Measurements from ENCODE around the gene KIT.

Gene KIT

DNA sequence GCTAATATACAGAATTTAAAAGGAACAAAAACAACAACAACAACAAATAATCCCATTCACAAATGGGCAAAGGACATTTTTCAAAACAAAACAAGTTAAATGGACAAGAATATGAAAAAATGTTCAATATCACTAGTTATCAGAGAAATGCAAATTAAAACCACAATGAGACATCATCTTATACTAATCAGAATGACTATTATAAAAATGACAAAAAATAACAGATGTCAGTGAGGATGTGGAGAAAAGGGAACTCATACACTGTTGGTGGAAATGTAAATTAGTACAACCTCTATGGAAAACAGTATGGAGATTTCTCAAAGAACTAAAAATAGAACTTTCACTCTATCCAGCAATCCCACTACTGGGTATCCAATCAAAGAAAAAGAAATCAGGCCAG, 92.6 kb downstream of the KIT start:
- no peak for DNase-seq (ENCODE audit: low read depth)
- TF ChIP-seq, protein P1, sequence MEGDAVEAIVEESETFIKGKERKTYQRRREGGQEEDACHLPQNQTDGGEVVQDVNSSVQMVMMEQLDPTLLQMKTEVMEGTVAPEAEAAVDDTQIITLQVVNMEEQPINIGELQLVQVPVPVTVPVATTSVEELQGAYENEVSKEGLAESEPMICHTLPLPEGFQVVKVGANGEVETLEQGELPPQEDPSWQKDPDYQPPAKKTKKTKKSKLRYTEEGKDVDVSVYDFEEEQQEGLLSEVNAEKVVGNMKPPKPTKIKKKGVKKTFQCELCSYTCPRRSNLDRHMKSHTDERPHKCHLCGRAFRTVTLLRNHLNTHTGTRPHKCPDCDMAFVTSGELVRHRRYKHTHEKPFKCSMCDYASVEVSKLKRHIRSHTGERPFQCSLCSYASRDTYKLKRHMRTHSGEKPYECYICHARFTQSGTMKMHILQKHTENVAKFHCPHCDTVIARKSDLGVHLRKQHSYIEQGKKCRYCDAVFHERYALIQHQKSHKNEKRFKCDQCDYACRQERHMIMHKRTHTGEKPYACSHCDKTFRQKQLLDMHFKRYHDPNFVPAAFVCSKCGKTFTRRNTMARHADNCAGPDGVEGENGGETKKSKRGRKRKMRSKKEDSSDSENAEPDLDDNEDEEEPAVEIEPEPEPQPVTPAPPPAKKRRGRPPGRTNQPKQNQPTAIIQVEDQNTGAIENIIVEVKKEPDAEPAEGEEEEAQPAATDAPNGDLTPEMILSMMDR (IDR thresholded peaks at IDR 0.05; ENCODE audit: low read length, missing control alignments): no peak
- H3K4me3 ChIP-seq (replicated peaks; ENCODE audit: low read depth, low read length): no peak overlapping the region

- H3K4me3 ChIP-seq (replicated peaks; ENCODE audit: low read depth, low read length): no peak overlapping the region
- TF ChIP-seq, protein P1 (IDR thresholded peaks at IDR 0.05; ENCODE audit: low read length, missing control alignments): no peak
- no peak for DNase-seq (ENCODE audit: low read depth)
Observed at GRCh38 chr4:54754394-54754793, 96.6 kb downstream of the KIT start.

DNA sequence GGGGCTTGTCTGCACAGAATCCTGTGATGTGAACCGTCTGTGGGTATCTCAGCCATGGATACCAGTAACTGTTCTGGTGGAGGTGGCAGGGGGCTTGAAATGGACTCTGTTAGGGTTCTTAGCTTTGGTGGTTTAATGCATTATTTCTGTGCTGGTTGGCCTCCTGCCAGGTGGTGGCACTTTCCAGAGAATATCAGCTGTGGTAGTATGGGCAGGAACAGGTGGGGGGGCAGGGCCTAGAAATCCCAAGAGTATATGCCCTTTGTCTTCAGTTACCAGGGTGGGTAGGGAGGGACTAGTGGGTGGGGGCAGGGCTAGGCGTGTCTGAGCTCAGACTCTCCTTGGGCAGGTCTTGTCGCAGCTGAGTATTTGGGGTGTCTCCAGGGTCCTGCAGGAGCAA, 106.7 kb downstream of the KIT start:
- H3K4me3 ChIP-seq (replicated peaks; ENCODE audit: low read depth, low read length): no peak overlapping the region
- no peak for DNase-seq (ENCODE audit: low read depth)
- TF ChIP-seq, protein P1 (IDR thresholded peaks at IDR 0.05; ENCODE audit: low read length, missing control alignments): no peak

DNA sequence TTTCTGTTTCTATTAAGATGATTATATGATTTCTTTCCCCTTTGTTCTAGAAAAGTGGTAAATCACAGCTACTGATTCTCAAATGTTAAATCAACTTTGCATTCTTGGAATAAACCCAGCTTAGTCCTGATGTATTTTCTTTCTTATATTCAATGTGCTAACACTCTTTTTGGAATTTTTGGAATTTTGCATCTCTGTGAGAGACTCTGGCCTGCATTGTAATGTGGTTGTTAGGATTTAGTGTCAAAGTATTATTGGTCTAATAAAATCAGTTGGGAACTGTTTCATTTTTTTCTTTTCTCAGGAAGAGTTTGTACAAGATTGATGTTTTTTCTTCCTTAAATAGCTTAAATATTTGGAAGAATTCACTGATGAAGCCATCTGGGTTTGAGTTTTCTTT, 109.6 kb downstream of the KIT start:
- no peak overlapping the region for H3K4me3 ChIP-seq (replicated peaks; ENCODE audit: low read depth, low read length)
- DNase-seq (ENCODE audit: low read depth): no peak
- TF ChIP-seq, protein P1 (IDR thresholded peaks at IDR 0.05; ENCODE audit: low read length, missing control alignments): no peak

DNA sequence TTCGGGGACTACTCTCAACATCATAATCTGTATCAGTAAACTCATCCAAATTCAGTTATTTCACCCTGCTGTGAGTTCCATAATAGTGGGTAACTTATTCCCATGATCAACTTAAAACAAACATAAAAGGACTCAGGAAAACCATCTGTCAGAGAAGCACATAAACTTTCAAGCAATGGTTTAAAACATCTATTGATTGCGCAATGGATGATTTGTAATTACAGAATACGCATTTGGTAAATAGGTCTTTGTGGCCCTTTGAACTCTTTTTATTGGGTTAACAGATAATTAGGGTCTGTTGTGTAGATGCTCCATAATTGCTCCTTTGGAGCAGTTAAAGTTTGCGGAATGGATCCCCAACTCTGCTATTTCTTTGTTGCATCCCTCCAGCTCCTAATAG, 115.3 kb downstream of the KIT start:
- DNase-seq (ENCODE audit: low read depth): no peak
- TF ChIP-seq, protein P1 (IDR thresholded peaks at IDR 0.05; ENCODE audit: low read length, missing control alignments): no peak
- no peak overlapping the region for H3K4me3 ChIP-seq (replicated peaks; ENCODE audit: low read depth, low read length)

DNA sequence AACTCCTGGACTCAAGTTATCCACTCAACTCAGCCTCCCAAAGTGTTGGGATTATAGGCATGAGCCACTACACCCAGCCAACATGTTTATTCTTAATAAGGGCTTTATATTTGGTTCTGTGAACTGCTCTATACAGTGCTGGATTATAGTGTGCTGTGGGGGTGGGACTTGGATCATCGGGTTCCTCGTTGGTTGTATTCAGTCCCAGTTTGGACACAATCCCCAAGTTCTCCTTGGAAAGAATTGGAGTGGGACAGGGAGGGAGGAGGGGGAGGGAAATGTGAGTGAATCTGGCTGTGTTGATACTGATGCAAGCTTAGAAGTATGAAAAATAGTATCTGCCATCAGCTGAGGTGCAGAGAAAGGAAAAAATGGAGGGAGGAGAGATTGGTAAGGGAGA, 121.3 kb downstream of the KIT start:
- DNase-seq (ENCODE audit: low read depth): no peak
- no peak overlapping the region for H3K4me3 ChIP-seq (replicated peaks; ENCODE audit: low read depth, low read length)
- TF ChIP-seq, protein P1 (IDR thresholded peaks at IDR 0.05; ENCODE audit: low read length, missing control alignments): no peak

GRCh38 chr4:54779476-54780148, 121.9 kb downstream of the KIT start:
- TF ChIP-seq, protein P1 (IDR thresholded peaks at IDR 0.05; ENCODE audit: low read length, missing control alignments): no peak
- no peak for DNase-seq (ENCODE audit: low read depth)
- H3K4me3 ChIP-seq (replicated peaks; ENCODE audit: low read depth, low read length): no peak overlapping the region

Data from fibroblast of pulmonary artery (primary cell).